Liver (tissue), 3 donors: ENCODE data around the gene NPEPL1.

Experiments
- HNF4A ChIP-seq, 2 donors: conservative IDR thresholded peaks; 2 replicates each; pipeline ENCODE4 v1.6.1; 2016; ENCODE audit warnings: antibody characterized with exemption in 2 of 2, mild to moderate bottlenecking in 2 of 2
- TF ChIP-seq, protein P1 (sequence below): fragments of 150-350 bp; IDR thresholded peaks from 2 replicates; pipeline ENCODE4 v1.5.1; 2017; ENCODE audit warnings: improper control_type of control experiment, low read depth, low read length; ENCODE audit not compliant: missing input control
- donor health status: healthy.
- donor health status: healthy.

GRCh38 chr20:58723628-58723984 lies 31.0 kb downstream of the NPEPL1 start:
- TF ChIP-seq, protein P1, sequence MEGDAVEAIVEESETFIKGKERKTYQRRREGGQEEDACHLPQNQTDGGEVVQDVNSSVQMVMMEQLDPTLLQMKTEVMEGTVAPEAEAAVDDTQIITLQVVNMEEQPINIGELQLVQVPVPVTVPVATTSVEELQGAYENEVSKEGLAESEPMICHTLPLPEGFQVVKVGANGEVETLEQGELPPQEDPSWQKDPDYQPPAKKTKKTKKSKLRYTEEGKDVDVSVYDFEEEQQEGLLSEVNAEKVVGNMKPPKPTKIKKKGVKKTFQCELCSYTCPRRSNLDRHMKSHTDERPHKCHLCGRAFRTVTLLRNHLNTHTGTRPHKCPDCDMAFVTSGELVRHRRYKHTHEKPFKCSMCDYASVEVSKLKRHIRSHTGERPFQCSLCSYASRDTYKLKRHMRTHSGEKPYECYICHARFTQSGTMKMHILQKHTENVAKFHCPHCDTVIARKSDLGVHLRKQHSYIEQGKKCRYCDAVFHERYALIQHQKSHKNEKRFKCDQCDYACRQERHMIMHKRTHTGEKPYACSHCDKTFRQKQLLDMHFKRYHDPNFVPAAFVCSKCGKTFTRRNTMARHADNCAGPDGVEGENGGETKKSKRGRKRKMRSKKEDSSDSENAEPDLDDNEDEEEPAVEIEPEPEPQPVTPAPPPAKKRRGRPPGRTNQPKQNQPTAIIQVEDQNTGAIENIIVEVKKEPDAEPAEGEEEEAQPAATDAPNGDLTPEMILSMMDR: no peak
- TF ChIP-seq HNF4A (conservative IDR thresholded peaks at IDR 0.05): no peak
